NOMO-1 treated with dmso at 0.1 percent for 144 hours (cell line): ENCODE data around the gene PCSK5.
"Not testable (repeated sequence)": the region's sequence is repeated elsewhere in the genome, so short reads cannot be mapped to it uniquely, and the experiment has no call there.

Experiments
- DNase-seq: peaks from one replicate; lab custom pipeline; 2025; ENCODE audit not compliant: unreplicated experiment; lab: John Stamatoyannopoulos, UW

The PCSK5 gene

DNA sequence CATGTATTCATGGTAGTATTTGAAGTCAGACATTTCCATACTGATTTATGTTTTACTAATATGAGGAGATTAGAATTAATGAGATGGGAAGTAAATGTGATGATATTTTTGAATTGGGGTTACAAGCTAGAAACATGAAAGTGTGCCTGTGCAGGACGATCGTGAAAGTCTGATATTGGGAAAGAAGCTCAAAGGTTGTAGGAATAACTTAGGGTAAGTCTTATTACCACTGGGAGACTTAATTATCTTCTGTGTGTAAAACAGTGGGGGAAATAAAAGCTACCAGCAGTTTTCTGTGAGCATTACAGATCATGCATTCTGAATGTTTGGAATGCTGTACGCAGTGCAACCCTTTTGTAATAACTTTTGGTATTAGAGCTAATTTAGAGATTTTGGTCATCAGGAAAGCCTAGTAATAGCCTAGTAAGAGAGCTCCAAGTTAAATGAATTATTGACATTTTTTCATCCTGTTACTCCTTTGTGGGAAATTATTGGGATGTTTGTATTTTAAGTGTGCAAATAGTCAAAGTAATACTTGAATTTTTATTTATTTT is 153.9 kb downstream of the PCSK5 start:
- DNase-seq = no peak

DNA sequence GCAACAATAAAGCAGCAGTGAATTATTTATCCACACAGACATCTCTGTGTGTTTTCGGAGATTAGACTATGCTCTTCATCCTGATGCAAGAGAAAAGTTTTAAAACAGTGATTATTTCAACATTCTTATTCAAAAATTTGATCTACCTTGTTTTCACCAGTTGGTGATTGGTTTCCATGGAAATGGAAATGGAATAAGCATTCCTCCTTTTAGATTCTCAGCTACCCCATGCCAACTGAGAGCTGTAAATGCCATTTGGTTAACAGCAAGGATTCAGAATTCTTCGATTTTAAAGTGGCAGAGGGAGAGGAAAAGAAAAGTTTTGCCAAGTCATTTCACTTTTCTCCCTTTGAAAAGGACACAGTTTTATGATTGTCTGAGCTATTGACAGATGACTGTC is 154.7 kb downstream of the PCSK5 start:
- DNase-seq = no peak

GRCh38 chr9:76049341-76049740 is 158.9 kb downstream of the PCSK5 start:
- no peak for DNase-seq

GRCh38 chr9:76067696-76068095 is 177.2 kb downstream of the PCSK5 start:
- no peak for DNase-seq

DNA sequence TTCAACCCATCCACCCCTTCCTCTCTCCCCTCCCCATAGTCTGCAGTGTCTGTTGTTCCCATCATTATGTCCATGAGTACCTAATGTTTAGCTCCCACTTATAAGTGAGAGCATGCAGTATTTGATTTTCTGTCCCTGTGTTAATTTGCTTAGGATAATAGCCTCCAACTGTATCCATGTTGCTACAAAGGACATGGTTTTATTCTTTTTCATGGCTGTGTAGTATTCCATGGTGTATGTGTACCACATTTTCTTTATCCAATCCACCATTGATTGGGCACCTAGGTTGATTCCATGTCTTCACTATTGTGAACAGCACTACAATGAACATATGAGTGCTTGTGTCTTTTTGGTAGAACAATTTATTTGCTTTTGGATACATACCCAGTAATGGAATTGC is 187.1 kb downstream of the PCSK5 start:
- DNase-seq = no peak

DNA sequence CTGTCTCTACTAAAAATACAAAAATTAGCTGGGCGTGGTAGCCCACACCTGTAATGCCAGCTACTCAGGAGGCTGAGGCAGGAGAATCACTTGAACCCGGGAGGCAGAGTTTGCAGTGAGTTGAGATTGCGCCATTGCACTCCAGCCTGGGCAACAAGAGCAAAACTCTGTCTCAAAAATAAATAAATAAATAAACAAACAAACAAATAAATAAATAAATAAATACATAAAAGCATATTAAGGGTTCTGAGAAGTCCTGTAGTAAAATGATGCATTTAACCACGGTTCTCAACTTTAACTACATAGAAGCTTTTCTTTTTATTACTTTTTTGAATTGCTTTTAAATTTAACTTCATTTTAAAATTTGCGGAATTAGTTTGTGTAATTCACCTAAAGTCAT is 190.8 kb downstream of the PCSK5 start:
- not testable (repeated sequence) for DNase-seq

DNA sequence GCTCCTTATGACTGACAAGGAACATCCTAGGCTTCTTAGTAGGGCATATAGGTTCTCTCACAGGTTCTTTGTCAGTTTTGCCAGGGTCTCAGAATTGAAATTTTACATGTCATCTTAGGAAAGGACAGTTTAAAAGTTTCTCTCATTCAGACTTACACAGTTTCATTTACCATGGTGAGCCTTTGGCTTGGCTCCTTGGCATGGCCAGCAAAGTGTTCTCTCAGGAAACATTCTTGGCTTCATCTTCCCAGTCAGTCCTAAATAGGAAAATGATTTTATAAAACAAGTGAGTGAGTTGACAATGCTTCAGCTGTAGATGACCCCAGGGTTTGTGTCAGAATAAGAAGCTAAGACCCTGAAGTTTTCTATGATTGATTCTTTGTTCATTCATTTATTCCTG is 191.6 kb downstream of the PCSK5 start:
- DNase-seq = no peak

DNA sequence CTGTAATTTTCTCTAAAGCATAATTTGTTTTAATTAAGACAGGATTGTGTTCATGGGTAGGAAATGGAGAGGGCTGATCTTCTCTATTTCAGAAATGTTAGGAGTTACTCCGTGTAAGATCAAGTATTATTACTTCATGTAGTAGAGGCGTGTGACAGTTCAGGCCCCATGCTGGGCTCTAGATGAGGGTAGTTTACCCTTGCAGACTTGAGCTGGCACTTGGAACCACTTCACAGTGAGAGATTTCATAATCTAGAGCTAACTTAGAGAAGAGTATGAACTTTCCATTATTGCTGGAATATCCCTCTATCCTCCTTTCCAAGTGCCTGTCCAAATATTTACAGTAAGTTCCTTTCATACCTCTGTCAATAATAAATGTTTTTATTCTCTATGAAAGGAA is 195.1 kb downstream of the PCSK5 start:
- DNase-seq = no peak

DNA sequence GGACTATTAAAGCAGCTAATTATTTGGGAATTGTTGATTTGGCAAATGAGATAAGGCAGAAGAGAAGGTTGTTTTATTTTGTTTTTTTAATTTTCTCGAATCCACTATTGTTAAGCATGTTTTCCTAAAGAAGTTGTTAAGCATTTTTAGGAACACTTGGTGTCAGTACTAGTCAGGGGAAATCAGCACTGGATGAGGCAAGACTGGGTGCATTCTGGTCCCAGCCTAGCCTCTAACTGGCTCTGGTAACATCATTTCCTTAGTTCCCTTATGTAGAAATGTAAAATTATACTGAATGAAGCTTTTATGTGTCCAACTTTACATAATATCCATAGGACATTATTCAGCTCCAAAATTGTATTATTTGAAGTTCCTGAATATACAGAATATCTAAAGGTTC is 196.1 kb downstream of the PCSK5 start:
- DNase-seq = no peak

DNA sequence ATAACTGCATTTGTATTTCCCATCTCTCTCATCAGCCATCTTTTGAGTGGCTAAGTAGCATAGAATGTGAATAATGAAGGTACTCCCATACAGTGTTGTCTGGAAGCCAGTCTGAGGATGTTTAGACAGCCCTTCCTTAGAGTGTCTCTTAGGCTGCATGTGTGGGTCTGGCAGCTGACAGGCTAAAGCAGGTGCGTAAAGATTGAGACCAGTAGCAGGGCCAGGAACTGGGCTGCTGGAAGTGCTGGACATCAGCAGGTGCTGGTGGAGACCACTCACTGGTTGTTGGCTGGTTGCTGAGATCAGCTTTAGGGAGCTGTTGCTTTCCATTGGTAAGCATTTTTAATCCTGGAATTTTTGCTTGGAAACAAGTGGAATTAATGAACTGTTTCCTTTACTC is 197.5 kb downstream of the PCSK5 start:
- no peak for DNase-seq

GRCh38 chr9:76090330-76090729 is 199.9 kb downstream of the PCSK5 start:
- no peak for DNase-seq

DNA sequence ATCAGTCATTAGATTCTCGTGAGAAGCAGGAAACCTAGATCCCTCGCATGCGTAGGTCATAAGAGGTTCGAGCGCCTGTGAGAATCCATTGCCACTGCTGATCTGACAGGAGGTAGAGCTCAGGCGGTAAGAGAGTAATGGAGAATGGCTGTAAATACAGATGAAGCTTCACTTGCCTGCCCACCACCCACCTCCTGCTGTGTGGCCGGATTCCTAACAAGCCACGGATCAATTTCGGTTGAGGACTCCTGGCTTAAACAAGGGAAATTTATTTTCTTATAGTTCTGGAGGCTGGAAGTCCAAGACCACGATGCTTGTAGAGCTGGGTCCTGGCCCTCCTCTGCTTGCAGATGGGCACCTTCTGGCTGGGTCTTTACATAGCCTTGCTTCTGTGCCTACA is 200.4 kb downstream of the PCSK5 start:
- no peak for DNase-seq

- no peak for DNase-seq
These were observed 202.1 kb downstream of the PCSK5 start for GRCh38 chr9:76092572-76092971.

- no peak for DNase-seq
These were observed 205.1 kb downstream of the PCSK5 start for GRCh38 chr9:76095585-76095984.

DNA sequence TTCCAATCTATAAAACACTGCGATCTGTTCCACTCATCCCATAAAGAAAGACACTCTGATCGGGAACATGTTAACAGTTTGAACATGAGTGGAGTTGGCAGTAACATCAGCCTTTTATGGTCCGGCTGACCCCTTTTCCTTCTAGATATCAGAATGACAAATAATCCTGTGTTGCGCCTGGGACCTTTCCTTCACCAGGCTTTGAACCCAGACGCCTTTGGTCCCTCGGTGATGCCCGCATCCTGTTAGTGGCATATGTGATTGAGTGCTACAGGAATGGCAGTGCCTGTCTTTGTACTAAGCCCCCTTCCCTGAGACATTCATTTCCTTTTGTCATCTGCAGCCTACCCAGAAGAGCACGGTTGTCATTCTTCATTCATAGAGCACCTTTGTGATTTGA is 209.0 kb downstream of the PCSK5 start:
- DNase-seq = no peak

- DNase-seq = no peak
These were observed 210.6 kb downstream of the PCSK5 start for GRCh38 chr9:76101075-76101474.

DNA sequence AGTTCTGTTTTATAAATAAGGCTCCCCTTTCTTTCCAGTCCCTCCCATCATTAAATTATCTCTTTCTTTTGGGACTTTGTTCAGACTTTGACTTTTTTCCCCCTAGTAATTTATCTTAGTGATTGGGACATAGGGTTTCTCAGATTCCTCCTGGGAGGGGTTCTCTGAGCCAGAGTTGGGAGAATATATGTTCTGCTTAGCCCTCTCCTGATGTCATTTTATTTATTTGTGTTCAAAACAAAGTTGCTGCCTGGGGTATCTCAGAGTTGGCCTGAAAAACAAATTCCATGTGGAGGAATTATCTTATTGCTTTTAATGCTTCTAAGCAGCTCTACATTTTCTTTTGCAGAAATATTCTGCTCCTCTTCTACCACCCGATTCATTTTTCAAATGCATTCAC is 211.0 kb downstream of the PCSK5 start:
- DNase-seq = no peak

GRCh38 chr9:76101947-76102346 is 211.5 kb downstream of the PCSK5 start:
- no peak for DNase-seq

DNA sequence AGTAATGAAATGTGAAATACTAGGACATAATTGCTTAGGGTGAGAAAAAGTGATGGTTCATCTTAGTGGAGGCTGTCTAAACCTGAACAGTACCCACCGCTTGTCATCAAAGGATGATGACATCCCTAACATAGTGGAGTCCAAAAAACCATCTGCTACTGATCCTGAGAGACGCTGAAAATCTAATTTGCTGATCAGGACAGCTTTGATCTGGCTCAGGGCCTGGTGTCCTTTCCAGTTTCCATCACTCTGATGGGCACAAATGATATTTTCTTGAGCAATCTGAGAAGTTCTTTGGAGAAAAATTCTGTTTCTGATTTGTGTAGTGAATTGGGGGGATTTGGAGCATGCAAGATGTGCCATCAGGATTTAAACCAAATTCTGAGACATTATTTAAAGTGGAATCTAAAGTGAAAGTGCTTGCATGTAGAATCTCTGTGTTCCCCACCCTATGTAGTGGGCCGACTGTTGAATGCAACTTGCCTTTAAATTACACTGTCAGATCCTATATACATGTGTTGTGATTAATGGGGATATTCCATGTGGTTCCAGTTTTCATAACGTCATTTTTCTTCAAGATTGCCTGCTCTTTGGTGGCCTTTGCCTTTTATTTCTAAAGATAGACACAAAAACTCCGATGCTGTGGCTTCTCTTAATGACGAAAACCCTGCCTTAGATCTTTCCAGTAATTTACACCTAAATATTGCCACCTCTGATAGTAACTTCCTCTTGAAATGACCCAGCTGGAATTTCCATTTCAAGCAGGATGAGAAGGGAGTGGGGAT is 213.2 kb downstream of the PCSK5 start:
- DNase-seq = no peak

DNA sequence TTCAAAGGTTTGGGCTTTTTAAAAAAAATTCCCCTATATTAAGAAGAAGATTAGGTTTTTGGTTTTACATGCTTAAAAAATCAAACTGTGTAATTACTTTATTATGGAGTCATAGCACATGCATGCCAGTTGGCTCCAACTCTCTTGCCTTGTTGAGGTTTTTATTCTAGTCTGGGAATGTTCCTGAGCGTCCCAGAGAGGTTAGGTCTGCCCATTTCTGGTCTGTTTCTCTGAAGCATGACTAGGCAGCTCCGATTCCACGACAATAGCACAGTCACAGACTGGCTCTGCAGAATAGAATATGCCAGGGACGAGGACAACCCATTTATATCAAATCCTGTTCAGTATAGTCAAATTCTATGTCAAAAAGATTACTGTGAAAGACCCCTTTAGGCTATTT is 217.0 kb downstream of the PCSK5 start:
- DNase-seq = no peak

DNA sequence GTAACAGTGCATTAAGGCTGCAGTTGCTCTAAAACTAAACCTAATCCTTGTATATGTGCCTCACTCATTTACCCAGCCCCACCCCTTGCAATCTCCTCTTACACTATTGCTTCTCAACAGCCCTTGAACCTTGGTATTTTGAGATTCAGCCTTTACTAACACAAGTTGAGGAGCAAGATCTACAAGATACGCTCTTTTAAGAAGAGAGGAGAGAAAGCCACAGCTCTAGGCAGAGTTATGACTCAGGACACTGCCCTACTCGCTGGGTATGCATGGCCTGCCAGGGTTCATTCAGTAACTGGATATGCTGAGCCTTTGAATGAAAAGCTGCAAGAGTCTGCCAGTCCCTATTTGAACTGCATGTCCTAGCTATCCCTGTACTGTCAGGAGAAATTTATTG is 219.5 kb downstream of the PCSK5 start:
- DNase-seq = no peak

- DNase-seq = no peak
These were observed 221.7 kb downstream of the PCSK5 start for GRCh38 chr9:76112151-76112550.

DNA sequence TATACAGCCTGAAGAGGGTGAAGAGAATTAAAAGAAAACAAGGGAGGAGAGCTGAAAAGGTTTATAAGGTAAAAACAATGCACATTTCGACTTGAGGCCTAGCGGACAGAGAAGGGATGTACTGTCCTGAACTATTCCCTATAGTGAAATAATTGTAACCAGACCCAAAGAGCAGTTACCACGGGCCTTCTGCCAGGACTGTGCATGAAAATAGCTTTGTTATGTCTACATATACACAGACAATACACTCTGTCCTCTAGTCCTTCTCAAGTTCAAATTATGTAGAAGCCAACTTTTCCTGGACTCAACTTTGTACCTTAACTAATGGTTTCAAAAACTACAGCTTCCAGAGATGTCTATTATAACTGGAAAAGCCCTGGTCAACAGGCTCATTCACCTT is 223.7 kb downstream of the PCSK5 start:
- DNase-seq = no peak
